NT2/D1 (cell line): Measurements from ENCODE around the gene UPF2.

ENCODE experiments used
- DNase-seq: peaks from one replicate; pipeline ENCODE4 v3.0.0-alpha.2; 2011; ENCODE audit warnings: low read depth, low spot score
- H3K27me3 ChIP-seq: 2 replicates; pipeline ENCODE4 v1.6.0; 2011; ENCODE audit warnings: mild to moderate bottlenecking; ENCODE audit not compliant: insufficient read length, insufficient read depth
- H3K36me3 ChIP-seq: 2 replicates; pipeline ENCODE4 v1.6.1; 2011; ENCODE audit warnings: mild to moderate bottlenecking, low read length, mixed read lengths; ENCODE audit not compliant: insufficient read depth, insufficient read length
- H3K4me1 ChIP-seq: 2 replicates; pipeline ENCODE4 v1.5.1; 2011; ENCODE audit not compliant: insufficient read depth, insufficient read length
- H3K4me3 ChIP-seq: 2 replicates; pipeline ENCODE4 v1.5.1; 2011; ENCODE audit warnings: low read depth; ENCODE audit not compliant: insufficient read length
- H3K9ac ChIP-seq: 2 replicates; pipeline ENCODE4 v1.6.0; 2011; ENCODE audit warnings: low read depth; ENCODE audit not compliant: insufficient read length
- H3K9me3 ChIP-seq: 2 replicates; pipeline ENCODE4 v1.5.1; 2011; ENCODE audit warnings: mild to moderate bottlenecking, low read length; ENCODE audit not compliant: insufficient read depth
- SUZ12 ChIP-seq: IDR thresholded peaks from 2 replicates; pipeline ENCODE4 v1.6.1; 2011; ENCODE audit not compliant: insufficient read length, insufficient read depth; ENCODE audit errors: extremely low read depth
- YY1 ChIP-seq: IDR thresholded peaks from 2 replicates; pipeline ENCODE4 v1.6.1; 2011; ENCODE audit not compliant: insufficient read length, insufficient read depth
- ZNF274 ChIP-seq: IDR thresholded peaks from 2 replicates; pipeline ENCODE4 v1.6.1; 2011; ENCODE audit warnings: mild to moderate bottlenecking, low read depth, low read length

The UPF2 gene

DNA sequence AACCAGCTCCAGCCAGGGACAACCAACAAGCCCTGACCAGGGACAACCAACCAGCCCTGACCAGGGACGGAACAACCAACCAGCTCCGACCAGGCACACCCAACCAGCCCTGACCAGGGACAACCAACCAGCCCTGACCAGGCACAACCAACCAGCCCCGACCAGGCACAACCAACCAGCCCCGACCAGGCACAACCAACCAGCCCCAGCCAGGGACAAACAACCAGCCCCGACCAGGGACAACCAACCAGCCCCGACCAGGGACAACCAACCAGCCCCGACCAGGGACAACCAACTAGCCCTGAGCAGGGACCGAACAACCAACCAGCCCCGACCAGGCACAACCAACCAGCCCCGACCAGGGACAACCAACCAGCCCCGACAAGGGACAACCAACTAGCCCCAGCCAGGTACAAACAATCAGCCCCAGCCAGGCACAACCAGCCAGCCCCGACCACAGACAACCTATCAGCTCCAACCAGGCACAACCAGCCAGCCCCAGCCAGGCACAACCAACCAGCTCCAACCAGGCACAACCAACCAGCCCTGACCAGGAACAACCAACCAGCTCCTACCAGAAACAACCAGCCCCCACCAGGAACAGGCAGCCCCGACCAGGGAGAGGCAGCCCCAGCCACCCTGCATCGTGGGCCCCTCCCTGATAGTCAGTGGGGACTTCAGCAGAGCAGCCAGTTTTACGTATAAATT is 163.1 kb downstream of the UPF2 start:
- no peaks in the 10 kb centered on the region for H3K9me3 ChIP-seq
- H3K4me1 ChIP-seq: peaks cover 10% of the 10 kb centered on the region
- H3K27me3 ChIP-seq: no peaks in the 10 kb centered on the region
- H3K4me3 ChIP-seq: no peak overlapping the region
- no peaks in the 10 kb centered on the region for H3K36me3 ChIP-seq
- no peak for DNase-seq
- no peak overlapping the region for H3K9ac ChIP-seq
- TF ChIP-seq ZNF274 (no peak), SUZ12 (no peak), YY1 (no peak)

DNA sequence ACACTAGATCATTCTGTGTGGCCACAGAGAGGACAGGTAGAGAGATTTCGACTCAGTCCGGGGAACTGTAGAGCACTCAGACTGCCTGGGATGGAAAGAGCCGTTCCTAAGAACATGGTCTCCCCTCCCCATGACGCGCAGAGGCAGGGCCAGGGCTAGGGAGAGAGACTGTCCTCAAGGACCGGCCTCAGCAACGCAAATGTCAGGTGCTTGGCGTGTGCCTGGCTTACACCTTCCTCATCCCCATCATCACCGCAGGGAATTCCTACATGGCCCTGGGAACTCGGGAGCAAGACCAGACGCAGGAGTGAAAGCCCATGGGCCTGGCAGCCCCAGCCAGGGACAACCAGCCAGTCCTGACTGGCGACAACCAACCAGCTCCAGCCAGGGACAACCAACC is 163.8 kb downstream of the UPF2 start:
- H3K4me1 ChIP-seq: peaks cover 10% of the 10 kb centered on the region
- TF ChIP-seq SUZ12 (no peak), YY1 (no peak), ZNF274 (no peak)

DNA sequence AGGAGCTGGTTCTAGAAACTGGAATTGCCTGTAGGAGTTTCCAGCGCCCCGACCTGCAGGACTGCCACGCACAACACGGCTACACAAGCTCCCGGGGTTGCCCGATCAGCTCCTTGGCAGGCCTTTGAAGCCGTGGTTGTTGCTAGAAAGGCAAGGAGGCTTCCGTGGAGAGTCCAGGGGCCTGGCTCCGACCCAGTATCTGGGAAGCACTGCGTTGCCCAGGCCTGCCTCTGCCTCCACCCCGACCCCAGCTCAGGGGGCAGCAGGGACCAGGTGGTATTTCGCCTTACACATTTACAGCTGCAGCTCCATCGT is 165.1 kb downstream of the UPF2 start:
- no peak for DNase-seq
- no peak overlapping the region for H3K9ac ChIP-seq
- no peaks in the 10 kb centered on the region for H3K9me3 ChIP-seq
- no peak overlapping the region for H3K4me3 ChIP-seq
- TF ChIP-seq YY1 (no peak), SUZ12 (no peak), ZNF274 (no peak)
- H3K36me3 ChIP-seq: no peaks in the 10 kb centered on the region
- H3K4me1 ChIP-seq: peaks cover 10% of the 10 kb centered on the region
- H3K27me3 ChIP-seq: no peaks in the 10 kb centered on the region

More for the DNA sequence above, 163.8 kb downstream of the UPF2 start:
- Histone ChIP-seq H3K9ac (no peak overlapping the region), H3K36me3 (no peaks in the 10 kb centered on the region), H3K4me3 (no peak overlapping the region), H3K9me3 (no peaks in the 10 kb centered on the region), H3K27me3 (no peaks in the 10 kb centered on the region)
- DNase-seq: no peak

DNA sequence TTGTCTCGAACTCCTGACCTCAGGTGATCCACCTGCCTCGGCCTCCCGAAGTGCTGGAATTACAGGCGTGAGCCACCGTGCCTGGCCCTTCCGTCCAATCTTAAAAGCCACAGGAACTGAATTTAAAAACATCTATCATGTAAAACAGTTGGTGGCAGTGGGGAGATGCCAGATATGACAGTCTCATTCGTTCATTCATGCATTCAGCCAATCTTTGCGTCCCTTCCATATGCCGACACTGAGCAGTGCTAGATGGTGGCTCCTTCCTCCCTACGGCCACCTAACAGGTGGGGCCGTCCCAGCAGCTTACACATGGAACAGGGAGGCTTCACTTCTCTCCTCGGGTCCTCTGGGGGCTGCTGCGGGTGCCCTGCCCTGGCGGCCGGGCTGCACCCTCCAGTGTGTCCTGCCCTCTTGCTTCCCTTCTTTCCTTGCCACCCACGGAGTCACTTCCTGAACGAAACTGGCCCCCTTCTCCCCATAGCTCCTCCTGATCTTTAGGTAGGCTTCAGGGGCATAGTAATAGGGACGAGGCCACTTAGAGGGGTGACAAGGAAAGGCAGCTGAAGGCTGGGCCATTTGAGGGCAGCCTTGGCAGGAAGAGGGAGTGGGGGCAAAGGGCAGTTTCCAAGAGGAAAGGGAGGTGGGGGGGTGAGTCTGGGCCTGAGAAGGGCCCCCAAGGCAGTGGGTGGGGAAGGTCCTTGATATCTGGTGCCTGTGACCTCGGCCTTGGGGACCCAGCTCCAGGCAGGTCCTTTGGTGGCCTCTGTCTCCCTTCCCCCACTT is 165.6 kb downstream of the UPF2 start:
- no peak overlapping the region for H3K4me3 ChIP-seq
- H3K9me3 ChIP-seq: no peaks in the 10 kb centered on the region
- no peak for DNase-seq
- H3K9ac ChIP-seq: no peak overlapping the region
- no peak for TF ChIP-seq YY1
- no peak for TF ChIP-seq ZNF274
- TF ChIP-seq SUZ12: no peak
- no peaks in the 10 kb centered on the region for H3K36me3 ChIP-seq
- peaks cover 10% of the 10 kb centered on the region for H3K4me1 ChIP-seq
- H3K27me3 ChIP-seq: no peaks in the 10 kb centered on the region

DNA sequence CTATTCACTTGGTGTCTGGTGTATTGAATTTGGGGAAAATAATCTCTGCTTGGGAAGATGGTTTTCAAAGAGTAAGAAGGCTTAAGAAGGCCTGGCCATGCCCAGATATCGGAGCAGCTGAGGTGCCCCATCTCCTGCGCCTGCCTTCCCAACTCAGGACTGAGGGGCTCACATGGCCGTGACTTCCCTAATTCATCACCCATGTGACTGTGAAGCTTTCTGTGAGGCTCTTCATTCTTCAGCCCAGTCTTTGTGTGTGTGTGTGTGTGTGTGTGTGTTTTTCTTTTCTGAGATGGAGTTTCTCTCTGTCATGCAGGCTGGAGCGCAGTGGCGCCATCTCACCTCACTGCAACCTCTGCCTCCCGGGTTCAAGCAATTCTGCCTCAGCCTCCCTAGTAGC is 166.3 kb downstream of the UPF2 start:
- H3K9me3 ChIP-seq: no peaks in the 10 kb centered on the region
- no peak overlapping the region for H3K9ac ChIP-seq
- TF ChIP-seq ZNF274: no peak
- no peak for TF ChIP-seq YY1
- no peak for TF ChIP-seq SUZ12
- no peaks in the 10 kb centered on the region for H3K36me3 ChIP-seq
- H3K4me1 ChIP-seq: peaks cover 10% of the 10 kb centered on the region
- no peak for DNase-seq
- H3K4me3 ChIP-seq: no peak overlapping the region
- no peaks in the 10 kb centered on the region for H3K27me3 ChIP-seq

DNA sequence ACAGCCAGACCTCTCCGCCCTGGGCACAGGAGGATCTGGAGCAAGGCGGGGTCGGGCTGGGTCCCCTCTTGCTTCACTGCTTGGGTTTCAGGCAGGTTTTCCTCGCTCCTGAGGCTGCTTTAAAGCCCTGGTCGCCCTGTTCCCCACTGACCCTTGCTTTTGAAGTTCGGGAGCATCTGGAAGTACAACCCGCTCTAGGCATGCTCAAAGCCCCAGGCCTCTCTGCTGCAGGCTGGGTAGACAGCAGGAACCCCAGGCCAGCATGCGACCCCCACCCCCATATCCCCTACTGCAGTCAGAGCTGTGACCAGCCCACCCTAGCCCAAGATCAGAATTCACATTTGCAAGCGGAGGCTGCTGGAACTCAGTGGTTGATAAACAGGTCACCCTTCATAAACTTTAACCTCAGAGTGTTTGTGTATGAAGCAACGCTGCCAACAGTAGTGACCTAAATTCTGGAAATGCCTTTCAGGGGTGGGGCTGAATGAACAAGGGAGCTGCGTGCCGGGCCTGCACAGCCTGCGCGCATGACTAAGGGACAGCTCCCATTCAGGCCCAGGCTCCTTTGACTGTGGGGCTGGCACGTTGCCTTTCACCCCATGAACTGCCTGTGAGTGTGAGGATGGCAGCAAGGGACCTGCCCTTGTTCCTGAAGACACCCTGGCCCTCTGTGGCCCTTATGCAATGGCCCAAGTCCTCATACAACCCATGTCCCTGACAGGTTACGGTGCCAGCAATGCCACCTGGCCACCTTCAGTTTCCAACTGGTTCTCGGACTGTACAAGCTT is 166.9 kb downstream of the UPF2 start:
- H3K4me1 ChIP-seq: peaks cover 10% of the 10 kb centered on the region
- no peak for DNase-seq
- H3K9ac ChIP-seq: peak overlapping the region; percentile 39
- no peaks in the 10 kb centered on the region for H3K27me3 ChIP-seq
- H3K4me3 ChIP-seq: no peak overlapping the region
- no peaks in the 10 kb centered on the region for H3K36me3 ChIP-seq
- no peaks in the 10 kb centered on the region for H3K9me3 ChIP-seq
- TF ChIP-seq ZNF274: no peak
- TF ChIP-seq SUZ12: no peak
- no peak for TF ChIP-seq YY1
